Measurements from ENCODE around the gene IL22.

DNA sequence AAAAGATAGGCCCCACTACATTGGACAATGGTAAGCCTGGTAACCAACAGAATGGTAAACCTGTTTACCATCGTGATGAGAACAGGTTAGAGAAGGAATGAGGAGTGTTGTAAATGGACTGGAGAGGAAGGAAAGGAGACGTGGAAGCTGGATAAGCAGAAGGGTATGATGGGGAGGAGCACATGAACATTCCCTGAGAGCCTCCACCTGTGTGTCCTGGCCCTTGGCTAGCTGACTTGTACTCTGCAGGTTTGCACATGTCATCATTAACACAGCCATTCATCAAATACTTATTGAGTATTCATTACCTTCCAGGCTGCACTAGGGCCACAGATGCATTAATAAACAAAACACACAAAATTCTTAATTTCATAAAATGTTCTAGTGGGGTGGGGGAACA lies 23.4 kb downstream of the IL22 start:
- TF ChIP-seq, protein P1, sequence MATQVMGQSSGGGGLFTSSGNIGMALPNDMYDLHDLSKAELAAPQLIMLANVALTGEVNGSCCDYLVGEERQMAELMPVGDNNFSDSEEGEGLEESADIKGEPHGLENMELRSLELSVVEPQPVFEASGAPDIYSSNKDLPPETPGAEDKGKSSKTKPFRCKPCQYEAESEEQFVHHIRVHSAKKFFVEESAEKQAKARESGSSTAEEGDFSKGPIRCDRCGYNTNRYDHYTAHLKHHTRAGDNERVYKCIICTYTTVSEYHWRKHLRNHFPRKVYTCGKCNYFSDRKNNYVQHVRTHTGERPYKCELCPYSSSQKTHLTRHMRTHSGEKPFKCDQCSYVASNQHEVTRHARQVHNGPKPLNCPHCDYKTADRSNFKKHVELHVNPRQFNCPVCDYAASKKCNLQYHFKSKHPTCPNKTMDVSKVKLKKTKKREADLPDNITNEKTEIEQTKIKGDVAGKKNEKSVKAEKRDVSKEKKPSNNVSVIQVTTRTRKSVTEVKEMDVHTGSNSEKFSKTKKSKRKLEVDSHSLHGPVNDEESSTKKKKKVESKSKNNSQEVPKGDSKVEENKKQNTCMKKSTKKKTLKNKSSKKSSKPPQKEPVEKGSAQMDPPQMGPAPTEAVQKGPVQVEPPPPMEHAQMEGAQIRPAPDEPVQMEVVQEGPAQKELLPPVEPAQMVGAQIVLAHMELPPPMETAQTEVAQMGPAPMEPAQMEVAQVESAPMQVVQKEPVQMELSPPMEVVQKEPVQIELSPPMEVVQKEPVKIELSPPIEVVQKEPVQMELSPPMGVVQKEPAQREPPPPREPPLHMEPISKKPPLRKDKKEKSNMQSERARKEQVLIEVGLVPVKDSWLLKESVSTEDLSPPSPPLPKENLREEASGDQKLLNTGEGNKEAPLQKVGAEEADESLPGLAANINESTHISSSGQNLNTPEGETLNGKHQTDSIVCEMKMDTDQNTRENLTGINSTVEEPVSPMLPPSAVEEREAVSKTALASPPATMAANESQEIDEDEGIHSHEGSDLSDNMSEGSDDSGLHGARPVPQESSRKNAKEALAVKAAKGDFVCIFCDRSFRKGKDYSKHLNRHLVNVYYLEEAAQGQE (IDR thresholded peaks at IDR 0.05; ENCODE audit: insufficient replicate concordance, low read depth), result no peak
- TF ChIP-seq, protein P2, sequence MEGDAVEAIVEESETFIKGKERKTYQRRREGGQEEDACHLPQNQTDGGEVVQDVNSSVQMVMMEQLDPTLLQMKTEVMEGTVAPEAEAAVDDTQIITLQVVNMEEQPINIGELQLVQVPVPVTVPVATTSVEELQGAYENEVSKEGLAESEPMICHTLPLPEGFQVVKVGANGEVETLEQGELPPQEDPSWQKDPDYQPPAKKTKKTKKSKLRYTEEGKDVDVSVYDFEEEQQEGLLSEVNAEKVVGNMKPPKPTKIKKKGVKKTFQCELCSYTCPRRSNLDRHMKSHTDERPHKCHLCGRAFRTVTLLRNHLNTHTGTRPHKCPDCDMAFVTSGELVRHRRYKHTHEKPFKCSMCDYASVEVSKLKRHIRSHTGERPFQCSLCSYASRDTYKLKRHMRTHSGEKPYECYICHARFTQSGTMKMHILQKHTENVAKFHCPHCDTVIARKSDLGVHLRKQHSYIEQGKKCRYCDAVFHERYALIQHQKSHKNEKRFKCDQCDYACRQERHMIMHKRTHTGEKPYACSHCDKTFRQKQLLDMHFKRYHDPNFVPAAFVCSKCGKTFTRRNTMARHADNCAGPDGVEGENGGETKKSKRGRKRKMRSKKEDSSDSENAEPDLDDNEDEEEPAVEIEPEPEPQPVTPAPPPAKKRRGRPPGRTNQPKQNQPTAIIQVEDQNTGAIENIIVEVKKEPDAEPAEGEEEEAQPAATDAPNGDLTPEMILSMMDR (IDR thresholded peaks at IDR 0.05; ENCODE audit: insufficient read depth, low read length), result no peak

Measured in HL-60 (cell line).